GM18519 (cell line): ENCODE measurements around the gene NHEJ1.
A peak's percentile ranks its signal among the peaks of the same experiment; 100 is the strongest.

Source experiments
- ATAC-seq: cut with Tn5 transposase; IDR thresholded peaks from one replicate; pipeline ENCODE4 v1.9.1; 2021; ENCODE audit warnings: mild to moderate bottlenecking, moderate library complexity; ENCODE audit not compliant: unreplicated experiment, low FRiP score

Gene NHEJ1

DNA sequence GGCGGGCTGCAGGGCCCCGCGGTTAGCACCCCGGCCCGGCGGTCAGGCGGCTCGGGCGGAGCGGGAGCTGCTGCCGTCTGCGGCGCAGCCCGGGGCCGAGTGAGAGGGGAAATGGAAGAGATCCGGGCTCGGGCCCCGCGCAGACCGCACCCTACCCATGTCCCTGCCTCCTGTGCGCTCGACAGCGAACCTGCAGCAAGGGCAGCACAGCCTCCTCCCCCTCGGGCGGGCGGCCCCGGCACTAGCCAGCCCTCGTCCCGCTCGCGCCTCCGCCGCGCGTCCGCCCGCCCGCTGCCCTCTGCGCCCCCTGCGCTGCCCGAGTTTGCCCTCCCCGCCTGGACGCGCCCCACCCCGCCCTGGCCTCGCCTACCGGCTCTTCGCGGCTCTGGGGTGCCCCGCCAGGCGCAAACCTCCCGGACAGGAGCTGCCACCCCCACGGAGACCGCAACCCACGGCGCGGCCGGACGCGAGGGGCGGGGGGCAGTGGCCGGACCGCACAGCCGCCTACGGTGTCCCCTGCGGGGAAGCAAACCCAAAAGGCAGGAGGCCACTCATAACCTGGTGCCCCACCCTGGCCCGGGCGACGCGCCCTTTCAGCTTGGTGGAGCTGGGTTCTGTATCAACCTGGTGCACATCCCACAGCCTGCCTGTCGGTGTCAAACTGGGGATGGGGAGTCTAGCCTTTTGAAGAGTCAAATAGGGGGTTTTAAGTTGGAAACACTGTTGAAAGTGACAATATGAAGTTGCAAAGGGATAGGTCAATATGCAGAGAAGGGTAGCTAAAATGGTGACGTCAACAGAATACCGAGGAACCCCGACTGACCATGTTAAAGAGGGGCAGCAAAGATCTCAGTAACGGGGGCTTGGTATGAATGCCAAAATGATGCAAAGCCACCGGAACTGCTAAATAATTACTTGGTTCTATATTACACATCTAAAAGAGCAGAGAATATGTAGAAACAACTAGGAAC, 99.5 kb downstream of the NHEJ1 start, which contains the start of gene IHH:
IHH (minus strand) TSS at position 101 of the 971 bp plus-strand sequence. CDS start 454 bp downstream, outside the sequence.
- ATAC-seq, result no peak

DNA sequence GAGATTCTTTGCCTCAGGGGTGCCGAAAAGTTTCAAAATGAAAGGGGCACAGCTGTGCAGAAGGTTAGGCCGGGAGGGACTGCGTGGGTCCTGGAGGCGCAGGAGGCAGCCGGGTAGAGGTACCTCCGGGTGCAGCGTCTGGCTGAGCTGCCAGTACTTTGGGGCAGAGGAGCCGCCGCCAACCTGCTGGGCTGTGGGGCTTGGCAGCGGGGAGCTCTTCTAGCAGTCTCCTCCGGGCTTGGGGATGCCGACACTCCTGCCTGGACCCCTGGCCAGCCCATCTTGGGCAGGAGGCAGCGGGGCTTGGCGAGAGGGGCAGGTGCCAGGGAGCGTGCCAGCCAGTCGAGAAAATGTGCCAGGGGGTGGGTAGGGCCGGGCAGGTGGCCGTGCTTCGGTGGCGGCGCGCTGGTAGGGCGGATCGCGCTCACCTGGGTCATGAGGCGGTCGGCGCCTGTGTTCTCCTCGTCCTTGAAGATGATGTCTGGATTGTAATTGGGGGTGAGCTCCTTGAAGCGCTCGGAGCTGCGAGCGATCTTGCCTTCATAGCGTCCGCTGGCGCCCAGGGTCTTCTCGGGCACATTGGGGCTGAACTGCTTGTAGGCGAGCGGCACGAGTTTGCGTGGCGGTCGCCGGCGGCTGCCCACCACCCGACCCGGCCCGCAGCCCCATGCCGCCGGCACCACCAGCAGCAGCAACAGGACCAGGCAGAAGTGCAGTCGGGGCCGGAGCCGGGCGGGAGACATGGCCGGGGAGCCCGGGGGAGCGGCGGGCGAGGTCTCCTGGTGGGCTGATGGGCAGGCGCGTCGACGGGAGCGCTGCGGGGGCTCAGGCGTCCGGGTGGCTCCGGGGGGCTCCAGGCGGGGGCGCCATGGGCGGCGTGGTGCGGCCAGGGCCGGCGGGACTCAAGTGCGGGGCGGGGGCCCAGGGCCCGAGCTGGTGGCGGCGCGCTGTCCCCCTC, 100.6 kb downstream of the NHEJ1 start:
- ATAC-seq, result no peak

DNA sequence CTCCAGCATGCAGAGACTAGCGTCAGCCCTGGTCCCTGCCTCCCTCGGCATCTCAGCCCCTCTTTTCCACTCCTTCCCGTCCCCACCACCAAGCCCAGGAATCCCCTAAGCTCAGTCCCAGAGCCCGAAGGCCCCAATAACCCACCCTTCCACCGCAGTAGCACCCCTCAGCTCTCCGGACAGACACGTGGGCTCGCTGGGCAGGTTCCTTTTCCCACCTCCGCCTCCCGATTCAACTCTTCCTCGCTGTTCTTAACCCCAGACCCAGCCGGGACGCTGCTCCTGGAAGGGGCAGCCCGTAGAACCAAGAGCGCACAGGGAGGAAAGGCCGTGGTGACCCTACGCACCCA, 101.3 kb downstream of the NHEJ1 start:
- ATAC-seq, result no peak

DNA sequence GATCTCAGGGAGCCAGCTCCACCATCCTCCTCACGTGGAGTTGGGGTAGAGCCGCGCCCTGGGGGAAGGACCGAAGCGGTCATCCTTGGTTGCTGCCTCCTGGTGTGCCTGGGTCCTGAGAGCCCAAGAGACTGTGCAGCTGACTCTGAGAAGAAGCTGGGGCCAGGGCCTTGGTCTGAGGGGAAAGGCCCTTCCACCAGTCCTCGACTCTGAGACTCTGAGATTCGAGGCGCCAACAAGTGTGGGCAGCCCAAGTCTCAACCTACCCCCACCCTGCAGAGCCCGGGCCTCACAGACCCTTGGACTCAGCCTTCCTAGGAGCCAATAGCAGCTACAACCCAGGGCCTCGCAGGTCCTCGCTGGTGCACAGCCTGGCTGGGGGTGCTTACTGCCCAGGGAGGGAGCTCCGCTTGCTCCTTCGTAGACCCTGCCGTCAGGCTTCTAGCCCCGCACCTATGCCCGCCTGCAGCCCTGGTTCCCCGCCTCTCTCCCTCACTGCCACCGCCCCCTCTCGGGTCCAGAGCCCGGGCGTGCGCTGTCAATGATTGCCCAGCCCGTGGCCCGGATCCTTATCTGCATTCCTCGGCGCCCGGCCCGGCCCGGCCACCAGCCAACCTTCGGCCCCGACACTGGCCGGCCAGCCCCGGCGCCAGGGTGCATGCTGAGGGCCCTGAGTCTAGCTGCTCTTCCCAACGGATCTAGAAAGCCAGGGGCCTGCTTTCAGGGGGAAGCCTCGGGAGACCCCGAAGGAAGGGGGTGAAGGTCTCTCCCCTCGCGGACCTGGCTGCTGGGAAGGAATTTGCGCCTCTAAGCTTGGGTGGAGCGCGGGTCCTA, 101.9 kb downstream of the NHEJ1 start:
- no peak for ATAC-seq

DNA sequence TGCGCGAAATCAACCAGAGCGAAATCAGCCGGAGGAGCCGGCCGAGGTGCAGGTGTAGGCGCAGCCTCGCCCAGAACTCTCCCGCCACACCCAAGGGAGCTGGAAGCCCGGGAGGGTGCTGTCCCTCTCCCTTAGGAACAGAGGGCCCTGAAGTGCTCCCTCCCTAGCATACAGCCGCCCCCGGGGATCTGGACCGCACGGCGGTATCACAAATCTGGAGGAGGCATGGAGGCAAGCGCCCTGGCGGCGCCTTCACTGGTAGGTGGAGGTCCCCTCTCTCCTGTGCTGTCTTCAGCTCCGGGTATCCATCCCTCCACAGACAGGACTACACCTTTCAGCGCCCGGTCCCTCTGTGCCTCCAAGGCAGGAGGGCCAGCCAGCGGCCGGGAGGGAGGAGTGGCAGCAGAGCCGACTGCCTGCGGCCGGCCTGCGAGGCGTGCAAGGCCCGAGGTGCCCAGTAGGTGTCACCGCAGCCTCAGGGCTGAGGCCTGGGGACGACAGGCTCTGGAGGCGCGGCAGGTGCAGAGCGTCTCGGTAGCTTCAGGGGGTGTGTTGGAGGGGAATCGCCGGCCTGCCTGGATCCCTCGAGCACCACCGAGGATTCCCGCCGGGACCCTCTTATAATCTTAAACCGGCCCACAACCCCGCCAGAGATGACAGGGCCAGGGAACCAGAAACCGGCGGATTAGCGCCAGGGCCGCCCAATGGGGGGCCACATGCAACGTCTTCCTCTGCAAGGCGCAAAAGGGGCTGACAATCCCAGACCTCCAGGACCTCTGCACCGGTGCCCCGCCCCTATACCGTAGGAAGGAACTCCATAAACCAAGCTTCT, 102.7 kb downstream of the NHEJ1 start:
- peak; percentile 67 for ATAC-seq

DNA sequence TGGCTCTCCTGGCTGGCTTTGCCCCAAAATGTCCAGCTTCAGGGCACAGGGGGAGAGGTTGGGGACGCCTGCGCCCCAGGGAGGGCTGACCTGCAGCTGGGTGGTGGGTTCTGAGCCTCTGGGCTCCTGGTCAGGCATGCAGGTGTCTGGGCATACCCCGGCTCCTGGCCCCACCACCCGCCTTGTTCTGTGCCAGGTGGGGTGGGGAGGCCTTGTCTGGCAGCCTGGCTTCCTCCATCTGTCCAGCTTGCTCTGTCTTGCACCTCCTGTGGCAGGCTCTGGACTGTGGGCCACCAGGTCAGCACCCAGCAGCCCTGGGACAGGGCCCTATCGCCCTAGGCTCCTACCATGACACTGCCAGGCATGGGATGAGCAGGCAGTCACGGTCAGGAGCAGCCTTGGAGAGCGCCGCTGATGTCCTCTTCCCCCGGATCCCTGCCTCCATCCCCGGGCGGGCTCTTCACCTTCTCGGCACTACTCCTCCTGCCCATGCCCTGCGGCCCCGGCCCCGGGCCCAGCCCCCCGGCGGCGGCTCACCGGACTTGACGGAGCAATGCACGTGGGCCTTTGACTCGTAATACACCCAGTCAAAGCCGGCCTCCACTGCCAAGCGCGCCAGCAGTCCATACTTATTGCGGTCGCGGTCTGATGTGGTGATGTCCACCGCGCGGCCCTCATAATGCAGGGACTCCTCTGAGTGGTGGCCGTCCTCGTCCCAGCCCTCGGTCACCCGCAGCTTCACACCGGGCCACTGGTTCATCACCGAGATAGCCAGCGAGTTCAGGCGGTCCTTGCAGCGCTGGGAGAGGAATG, 103.5 kb downstream of the NHEJ1 start:
- ATAC-seq, result no peak

DNA sequence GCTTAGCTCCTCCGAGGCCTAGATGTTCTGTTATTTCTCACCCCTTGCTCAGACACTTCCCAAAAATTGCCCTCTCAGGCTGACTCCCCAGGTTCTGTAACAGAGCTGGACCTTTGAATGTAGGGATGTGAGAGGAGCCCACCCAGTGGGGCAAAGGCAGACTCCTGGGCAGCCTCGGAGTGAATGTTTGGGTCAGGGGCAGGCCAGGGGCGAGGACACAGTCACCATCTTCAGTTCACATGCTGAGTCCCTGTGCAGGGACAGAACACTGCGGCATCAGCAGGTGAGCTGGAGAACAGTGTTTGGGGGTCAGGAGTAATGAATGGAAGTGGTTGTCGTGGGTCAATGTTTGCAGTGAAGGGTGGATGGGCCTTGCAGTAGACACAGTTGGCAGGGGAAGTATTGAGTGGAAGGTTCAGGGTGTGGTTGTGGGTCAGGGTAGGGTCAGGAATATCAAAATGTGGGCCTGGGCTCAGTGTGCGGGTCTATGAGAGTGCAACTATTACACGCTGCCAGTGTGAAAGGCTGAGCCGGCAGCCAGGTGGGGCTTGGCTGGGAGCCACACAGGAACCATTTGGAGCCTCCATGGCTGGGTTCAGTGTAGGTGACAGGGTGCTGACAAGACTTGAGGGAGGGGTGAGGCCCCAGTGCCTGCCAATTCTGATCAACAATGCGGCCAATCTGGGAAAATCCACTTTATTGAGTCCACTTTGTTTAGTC, 104.3 kb downstream of the NHEJ1 start:
- ATAC-seq, result no peak

DNA sequence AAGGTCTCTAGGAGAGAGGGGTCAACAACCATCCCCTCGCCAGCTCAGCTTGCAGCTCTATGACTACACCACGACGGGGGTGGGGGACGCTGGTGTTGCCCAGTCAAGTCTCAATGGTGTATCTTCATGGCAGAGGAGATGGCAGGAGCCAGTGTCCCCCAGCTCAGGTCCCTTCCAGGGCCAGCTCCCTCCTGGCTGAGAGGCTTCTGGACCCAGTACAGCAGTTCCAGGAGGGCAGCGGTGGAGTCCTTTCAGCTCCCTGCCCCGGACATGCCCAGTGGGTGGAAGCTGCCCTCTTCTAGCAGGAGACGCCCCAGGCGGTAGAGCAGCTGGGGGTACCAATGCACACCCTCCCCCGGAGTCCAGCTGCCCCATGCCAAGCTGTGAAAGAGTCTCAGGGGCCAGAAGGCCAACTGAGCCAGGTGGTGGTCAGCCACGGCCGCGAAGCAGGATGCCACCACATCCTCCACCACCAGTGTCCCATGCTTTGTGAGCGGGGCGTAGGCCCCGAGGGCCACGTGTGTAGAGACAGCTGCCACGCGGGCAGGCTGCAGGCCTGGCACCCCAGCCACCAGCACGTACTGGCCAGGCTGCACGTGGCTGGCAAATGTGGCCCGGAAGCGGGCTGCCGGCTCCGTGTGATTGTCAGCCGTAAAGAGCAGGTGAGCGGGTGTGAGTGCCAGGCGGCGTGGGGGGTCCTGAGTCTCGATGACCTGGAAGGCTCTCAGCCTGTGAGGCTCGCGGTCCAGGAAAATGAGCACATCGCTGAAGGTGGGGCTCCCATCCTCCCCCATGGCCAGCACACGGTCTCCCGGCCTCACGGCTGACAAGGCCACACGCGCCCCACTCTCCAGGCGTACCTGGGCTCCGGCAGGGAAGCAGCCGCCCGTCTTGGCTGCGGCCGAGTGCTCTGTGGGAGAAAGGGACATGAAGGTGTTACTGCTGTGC, 105.4 kb downstream of the NHEJ1 start:
- no peak for ATAC-seq

DNA sequence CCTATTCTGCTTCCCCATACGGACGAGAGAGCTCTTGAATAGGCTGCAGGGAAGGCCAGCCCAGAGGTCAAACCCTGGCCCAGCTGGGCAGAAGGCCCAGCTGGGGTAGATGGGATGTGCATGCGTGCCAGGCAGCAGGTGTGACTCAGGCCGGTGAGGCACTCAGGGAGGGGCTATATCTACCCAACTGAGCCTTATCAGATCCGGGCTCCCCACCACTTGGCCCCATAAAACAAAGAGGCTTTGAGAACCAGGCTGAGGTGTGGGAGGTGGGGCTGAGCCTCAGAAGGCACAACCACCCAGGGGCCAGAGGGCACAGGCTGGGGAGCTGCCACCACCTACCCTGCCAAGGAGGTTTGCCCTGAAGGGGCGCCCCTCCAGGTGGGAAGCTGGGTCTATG, 111.3 kb downstream of the NHEJ1 start:
- no peak for ATAC-seq

DNA sequence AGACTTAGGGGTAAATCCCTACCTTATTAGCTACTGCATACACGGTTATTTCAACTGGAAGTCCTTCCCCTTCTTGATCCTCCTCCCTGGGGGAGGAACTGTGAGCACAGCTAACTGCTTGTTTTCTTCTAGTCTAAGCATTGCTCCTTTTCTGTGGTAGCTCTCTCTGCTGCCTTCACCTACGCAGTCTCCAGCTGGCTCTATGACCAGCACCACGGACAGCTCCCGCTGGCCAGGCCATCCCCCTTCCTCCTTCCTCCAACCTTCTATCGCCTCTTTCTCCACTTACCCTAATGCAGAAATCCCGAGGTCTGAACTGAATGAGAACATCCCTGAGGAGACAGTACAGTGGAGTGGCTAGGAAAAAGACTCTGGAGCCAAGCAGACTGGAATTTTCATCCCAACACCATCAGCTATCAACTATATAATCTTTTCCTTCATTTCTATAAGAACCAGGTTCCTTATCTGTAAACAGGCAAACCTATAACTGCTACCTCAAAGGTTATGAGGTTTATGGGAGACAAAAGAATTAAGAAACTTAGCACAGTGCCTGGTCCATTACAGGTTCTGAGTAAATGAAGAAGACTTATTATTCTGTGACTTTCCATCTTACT, 114.6 kb downstream of the NHEJ1 start:
- ATAC-seq, result no peak

DNA sequence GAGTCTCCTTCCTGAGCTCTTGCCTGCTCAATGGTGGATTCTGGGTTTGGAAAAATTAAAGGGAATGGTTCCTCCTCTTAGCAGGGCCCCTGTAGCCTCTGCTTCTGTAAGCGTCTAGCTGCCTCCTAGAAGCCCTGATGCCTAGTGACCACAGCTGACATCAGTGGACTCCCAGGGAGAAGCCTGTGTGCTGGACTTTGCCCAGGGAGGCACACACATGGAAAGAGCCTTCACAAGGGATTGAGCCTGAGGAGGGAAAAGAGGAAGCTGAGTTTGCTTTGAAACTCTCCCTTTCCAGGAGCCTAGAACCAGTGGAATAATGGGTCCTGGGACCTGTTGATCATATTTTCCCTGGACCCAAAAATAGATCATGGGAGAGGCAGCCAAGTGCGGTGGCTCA, 117.9 kb downstream of the NHEJ1 start:
- ATAC-seq, result no peak

DNA sequence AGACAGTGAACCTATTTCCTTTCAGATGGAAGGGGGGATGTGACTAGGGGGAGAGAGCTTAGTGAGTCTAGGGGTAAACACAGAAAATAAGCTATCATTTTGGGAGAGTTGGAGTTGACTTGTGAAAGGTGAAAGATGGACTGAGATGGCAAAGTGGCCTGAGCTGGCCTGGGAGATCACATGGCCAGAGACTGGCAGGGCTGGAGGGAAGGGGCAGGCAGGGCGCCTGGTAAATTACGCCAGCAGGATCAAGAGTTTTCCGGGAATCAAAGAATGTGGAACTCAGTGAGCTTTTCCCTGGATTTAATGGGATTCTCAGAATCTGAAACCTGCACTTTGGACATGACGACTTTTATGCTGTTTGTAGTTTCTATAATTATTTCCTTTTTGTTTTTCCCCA, 118.5 kb downstream of the NHEJ1 start:
- ATAC-seq, result no peak

DNA sequence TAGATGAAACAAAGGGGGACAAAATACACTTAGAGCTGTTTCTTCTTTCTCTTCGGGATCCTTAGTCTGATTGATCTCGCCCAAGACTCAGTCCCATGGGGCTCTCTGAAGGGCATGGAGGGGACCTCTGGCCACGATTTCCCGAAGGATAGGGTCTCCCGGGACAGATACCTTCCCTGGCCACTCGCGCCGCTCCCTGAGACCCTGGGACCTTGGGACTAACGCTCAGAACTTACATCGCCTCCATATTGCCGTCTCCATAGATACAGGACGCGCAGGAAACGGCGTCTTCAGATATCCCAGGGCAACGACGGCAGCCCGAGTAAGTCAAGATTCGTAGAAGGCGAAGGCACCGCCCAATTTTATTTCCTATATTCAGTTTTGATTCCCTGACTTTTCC, 119.4 kb downstream of the NHEJ1 start, which contains the start of gene CFAP65:
CFAP65 (minus strand) TSS at position 265 of the 400 bp plus-strand sequence. CDS start 2,468 bp downstream, outside the sequence.
- ATAC-seq, result no peak

DNA sequence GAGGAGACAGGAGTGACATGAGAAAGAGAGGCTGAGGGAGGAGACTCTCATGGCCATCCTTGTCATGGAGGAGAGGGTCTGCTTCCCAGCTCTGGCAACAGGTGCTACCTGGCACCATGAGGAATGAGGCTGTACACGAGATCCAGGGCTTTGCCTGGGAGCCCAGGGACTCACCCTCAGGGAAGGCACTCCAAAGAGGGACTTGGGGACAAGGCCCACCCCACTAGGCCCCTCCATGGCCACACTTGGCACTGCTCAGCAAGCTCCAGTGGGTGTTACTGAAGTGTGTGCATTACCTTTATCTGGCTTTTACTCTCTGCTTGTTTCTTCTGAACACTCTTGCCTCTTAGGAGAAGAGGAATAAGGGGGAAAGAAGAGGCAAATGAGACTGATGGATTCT, 122.0 kb downstream of the NHEJ1 start:
- ATAC-seq, result no peak

DNA sequence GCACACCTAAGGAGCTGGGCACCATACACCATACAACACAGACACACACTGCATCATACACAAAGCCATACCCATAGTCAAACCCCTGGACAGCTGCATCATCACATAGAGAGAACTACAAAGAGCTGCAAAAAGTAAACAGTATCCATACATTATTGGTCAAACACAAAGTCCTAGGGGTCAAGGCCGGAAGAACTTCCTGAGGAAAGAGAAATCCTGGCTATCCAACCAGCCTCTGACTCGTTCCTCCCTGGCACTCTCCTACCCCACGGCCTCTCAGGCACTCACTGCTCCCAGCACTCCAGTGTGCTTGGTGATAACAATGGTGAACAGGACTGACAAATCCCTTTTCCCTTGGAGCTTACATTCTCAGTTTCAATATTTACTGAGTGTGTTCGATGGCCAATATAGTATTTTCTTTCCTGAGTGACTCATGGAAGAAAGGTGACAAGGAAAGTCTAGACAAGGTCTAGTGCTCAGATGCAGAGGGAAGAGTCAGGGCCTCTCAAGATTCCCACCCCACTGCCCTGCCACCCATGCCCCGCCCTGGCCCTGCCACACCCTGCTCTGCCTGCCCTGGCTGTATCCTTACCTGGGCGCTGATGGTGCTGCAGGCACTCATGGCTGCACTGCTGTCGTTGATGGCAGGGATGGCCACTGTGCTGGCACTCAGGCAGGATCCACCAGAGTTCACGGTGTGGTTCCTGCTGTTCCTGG, 122.7 kb downstream of the NHEJ1 start:
- ATAC-seq, result no peak

DNA sequence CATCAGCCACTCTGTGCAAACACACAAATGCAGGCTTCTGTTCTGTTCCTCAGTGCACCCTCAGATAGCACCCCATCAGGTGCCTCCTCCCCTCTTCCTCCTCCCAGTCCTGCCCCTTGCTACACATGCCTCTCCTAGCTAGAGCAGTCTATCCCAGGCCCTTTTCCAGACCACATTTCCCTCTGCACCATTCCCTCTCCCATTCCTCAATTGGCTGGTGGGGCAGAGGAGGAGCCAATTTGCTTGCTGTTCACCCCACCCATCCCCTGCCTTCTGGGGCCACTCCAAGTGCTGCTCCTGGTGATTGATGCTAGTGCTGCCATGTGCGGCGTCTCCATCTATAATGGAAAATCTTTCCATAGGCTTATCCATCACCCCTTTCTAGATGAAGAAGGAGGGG, 124.7 kb downstream of the NHEJ1 start:
- no peak for ATAC-seq
